ENCODE measurements around the gene PTPN1. TPM values are rescaled to one million over a fixed set of nuclear protein-coding genes. Genes with fewer than 3 reads are reported as not detected.
"Not testable (repeated sequence)": the region's sequence is repeated elsewhere in the genome, so short reads cannot be mapped to it uniquely, and the experiment has no call there.

Gene PTPN1
- total RNA-seq, 1 donor from 2014 or later = 20.7 TPM

- DNase-seq = peak; percentile 57
These were observed 28.4 kb upstream of the PTPN1 start for GRCh38 chr20:50481741-50482140.

GRCh38 chr20:50482396-50482981 lies 27.7 kb upstream of the PTPN1 start:
- no peak for DNase-seq

GRCh38 chr20:50484271-50484976 lies 25.8 kb upstream of the PTPN1 start:
- DNase-seq = no peak

DNA sequence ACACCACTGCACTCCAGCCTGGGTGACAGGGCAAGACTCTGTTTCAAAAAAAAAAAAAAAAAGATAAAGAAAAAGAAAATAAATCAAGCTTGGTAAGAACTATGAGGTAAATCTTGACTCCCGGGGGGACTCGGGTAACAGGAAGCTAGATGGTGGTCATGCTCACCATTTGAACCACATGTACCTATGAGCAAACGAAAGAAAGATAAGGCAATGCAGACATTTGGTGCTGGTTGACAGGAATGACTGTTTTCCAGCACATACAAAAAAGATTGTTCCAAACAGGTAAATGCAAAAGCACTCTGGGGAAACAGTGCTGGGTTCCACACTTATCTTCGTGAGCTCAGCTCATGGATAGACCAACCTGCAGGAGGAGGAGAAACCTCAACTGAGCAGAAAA lies 22.8 kb upstream of the PTPN1 start:
- no peak for DNase-seq

DNA sequence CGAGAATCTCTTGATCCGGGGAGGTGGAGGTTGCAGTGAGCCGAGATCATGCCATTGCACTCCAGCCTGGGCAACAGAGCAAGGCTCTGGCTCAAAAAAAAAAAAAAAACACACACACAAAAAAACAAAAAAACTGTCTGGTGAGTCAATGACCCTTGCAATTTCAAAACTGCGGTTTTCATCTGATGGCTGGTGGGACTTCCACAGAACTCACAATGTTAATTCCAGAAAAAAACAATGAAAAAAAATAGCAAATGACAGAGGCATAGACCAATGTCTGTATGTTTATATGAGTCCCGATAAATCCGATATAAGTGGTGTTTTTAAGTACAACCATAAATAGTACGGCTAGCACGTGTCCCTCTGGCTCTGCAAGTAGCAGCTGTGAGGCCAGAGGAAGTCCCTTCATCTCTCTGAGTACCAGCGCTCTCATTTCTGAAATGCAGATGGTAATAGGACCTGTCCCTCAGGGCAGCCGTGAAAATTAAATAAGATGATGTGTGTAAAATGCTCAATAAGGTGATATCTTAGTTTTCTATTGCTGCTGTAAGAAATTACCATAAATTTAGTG lies 21.9 kb upstream of the PTPN1 start:
- peak; percentile 42 for DNase-seq

DNA sequence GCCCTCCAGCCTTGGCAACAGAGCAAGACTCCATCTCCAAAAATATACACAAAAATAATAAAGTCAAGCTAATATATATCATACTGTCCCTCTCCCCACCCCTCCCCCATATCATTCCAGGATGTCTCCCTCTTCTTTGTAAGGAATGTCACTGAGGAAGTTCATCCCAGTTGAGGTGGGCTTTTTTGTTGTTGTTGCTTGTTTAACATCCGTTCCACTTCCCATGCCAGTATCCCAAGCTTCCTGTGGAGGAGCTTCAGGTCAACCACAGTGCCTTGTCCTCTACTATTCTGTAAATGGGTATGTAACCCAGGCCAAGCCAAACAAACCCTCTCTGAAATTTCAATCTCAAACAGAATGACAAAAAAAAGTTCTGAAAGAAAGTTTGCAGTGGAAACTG lies 19.0 kb upstream of the PTPN1 start:
- no peak for DNase-seq

GRCh38 chr20:50491926-50492634 lies 18.1 kb upstream of the PTPN1 start:
- peak; percentile 43 for DNase-seq

GRCh38 chr20:50493881-50494253 lies 16.3 kb upstream of the PTPN1 start:
- DNase-seq = no peak

GRCh38 chr20:50494428-50494827 lies 15.8 kb upstream of the PTPN1 start:
- DNase-seq = no peak

- no peak for DNase-seq
These were observed 13.3 kb upstream of the PTPN1 start for GRCh38 chr20:50496773-50497385.

- no peak for DNase-seq
These were observed 12.0 kb upstream of the PTPN1 start for GRCh38 chr20:50498071-50498776.

DNA sequence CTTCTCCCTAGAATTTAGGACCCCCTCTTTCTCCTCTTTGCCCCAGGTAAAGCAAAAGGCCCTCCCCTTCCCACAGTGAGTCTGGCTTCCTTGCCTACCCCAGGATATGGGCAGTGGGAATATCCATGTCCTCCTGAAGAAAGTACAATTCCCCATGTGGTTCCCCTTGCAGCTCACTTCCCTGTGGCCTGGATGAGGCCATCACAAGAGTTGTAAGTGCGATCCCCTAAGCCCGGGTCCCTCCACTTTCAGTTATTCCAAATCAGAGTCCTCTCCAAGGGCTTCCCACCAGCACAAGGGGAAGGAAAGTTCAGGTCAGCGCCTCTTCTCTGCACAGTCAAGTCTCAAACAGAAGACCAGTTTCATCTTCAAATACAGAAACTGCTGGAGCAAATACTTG lies 10.2 kb upstream of the PTPN1 start:
- no peak for DNase-seq

GRCh38 chr20:50501972-50502745 lies 8.0 kb upstream of the PTPN1 start:
- DNase-seq = no peak

GRCh38 chr20:50504231-50504823 lies 5.9 kb upstream of the PTPN1 start:
- DNase-seq = no peak

GRCh38 chr20:50506270-50506579 lies 4.0 kb upstream of the PTPN1 start:
- no peak for DNase-seq

DNA sequence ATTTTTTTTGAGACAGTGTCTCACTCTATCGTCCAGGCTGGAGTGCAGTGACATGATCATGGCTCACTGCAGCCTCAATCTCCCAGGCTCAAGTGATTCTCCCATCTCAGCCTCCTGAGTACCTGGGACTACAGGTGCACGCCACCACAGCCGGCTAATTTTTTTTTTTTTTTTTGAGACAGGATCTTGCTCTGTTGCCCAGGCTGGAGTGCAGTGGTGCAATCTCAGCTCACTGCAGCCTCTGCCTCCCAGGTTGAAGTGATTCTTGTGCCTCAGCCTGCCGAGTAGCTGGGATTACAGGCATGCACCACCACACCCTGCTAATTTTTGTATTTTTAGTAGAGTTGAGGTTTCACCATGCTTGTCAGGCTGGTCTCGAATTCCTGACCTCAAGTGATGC lies 2.4 kb upstream of the PTPN1 start:
- DNase-seq = not testable (repeated sequence)

DNA sequence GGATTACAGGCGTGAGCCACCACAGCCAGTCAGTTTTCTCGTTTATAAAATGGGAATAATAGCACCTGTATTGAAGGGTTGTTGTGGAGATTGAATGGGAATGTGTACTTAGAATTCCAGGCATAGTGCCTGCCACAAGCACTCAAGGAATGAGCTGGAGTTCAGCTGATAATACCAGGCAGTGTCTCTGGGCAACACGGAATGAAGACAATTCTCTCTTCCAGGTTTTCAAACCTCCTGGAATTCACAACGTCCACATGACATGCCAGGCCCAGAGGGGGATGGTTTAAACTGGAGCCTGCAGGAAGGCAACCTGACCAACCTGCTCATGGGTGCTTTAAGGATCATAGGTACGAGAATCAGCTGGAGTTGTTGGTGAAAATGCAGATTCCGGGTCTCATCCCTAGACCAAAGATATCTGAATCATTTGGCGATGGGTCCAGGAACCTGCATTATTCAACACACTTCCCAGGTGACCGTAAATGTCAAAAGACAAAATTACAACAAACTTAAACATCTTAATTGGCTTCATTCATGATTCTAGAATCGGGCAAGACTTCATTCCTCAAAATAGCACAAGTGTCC lies 1.9 kb upstream of the PTPN1 start:
- no peak for DNase-seq

- DNase-seq = no peak
These were observed 741 bp downstream of the PTPN1 start for GRCh38 chr20:50510706-50511542.

DNA sequence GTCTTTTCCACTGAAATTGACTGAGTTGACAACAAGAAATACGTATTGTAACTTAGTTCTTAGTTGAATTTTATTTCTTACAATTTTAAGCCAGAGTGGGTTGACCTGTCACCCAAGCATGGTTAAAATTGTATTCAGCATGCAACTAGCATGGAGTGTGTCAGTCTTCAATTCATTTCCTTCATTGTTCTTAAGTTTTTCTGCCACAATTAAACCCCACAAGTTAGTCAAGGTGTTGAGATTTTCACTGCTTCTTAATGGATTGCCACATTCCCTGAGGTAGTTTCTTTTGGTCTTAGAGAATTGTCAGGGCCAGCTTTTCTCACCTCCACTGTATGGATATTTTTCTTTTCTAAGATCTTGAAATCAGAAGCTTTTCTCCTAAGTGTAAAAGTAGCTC lies 2.1 kb downstream of the PTPN1 start:
- no peak for DNase-seq
